ENCODE data around the gene PBOV1. TPM values are rescaled to one million over a fixed set of nuclear protein-coding genes. Genes with fewer than 3 reads are reported as not detected.
A peak's percentile ranks its signal among the peaks of the same experiment; 100 is the strongest.

Gene PBOV1
- total and polyA plus RNA-seq, 4 donors = 0.04 TPM; not detected in 3

- no peaks in the 10 kb centered on the region for H3K27me3 ChIP-seq (ENCODE audit: control insufficient read depth in 3 of 3, insufficient read depth in 3 of 3, low read length in 2 of 3)
- no peak for ATAC-seq (ENCODE audit: insufficient read depth, low FRiP score)
- DNase-seq = no peak
- TF ChIP-seq CTCF (IDR thresholded peaks at IDR 0.05; ENCODE audit: control extremely low read depth, extremely low read depth) = no peak
- peaks cover 0 to 7% (median 0%) of the 10 kb centered on the region in 5 donors for H3K4me1 ChIP-seq (ENCODE audit: control insufficient read depth in 5 of 5, insufficient read depth in 5 of 5, low read length in 5 of 5)
- peak overlapping the region in 1 of 2 donors; percentile 33 for H3K27ac ChIP-seq (ENCODE audit: low read depth in 1 of 2, low read length in 1 of 2)
- H3K9ac ChIP-seq (ENCODE audit: insufficient read depth in 1 of 2, low read length in 2 of 2) = no peak overlapping the region
- whole genome bisulfite sequencing, 2 donors = 92 to 93% methylated on average over 1 of the region's 1 CpG
- no peaks in the 10 kb centered on the region for H3K9me3 ChIP-seq (ENCODE audit: control insufficient read depth in 4 of 4, insufficient read depth in 3 of 4, low read length in 3 of 4)
- peaks cover 0 to 5% (median 0%) of the 10 kb centered on the region in 4 donors for H3K36me3 ChIP-seq (ENCODE audit: control insufficient read depth in 4 of 4, insufficient read depth in 4 of 4, low read length in 4 of 4)
- no peak overlapping the region for H3K4me3 ChIP-seq
These were observed 39.3 kb upstream of the PBOV1 start for GRCh38 chr6:138257638-138258040.

- no peak for DNase-seq
- 95 to 96% methylated on average over 20 of the region's 20 CpGs for WGBS, 2 donors
- H3K4me1 ChIP-seq (ENCODE audit: control insufficient read depth in 5 of 5, insufficient read depth in 5 of 5, low read length in 5 of 5) = peaks cover 0 to 7% (median 0%) of the 10 kb centered on the region in 5 donors
- peaks cover 0 to 5% (median 0%) of the 10 kb centered on the region in 4 donors for H3K36me3 ChIP-seq (ENCODE audit: control insufficient read depth in 4 of 4, insufficient read depth in 4 of 4, low read length in 4 of 4)
- no peaks in the 10 kb centered on the region for H3K27me3 ChIP-seq (ENCODE audit: control insufficient read depth in 3 of 3, insufficient read depth in 3 of 3, low read length in 2 of 3)
- ATAC-seq (ENCODE audit: insufficient read depth, low FRiP score) = no peak
- no peak for TF ChIP-seq CTCF (IDR thresholded peaks at IDR 0.05; ENCODE audit: control extremely low read depth, extremely low read depth)
- no peak overlapping the region for H3K4me3 ChIP-seq
- no peak overlapping the region for H3K9ac ChIP-seq (ENCODE audit: insufficient read depth in 1 of 2, low read length in 2 of 2)
- no peaks in the 10 kb centered on the region for H3K9me3 ChIP-seq (ENCODE audit: control insufficient read depth in 4 of 4, insufficient read depth in 3 of 4, low read length in 3 of 4)
- H3K27ac ChIP-seq (ENCODE audit: low read depth in 1 of 2, low read length in 1 of 2) = no peak overlapping the region
These were observed 37.2 kb upstream of the PBOV1 start for GRCh38 chr6:138255443-138255842.

- WGBS, 2 donors = 97 to 98% methylated on average over 11 of the region's 11 CpGs
These were observed 35.4 kb upstream of the PBOV1 start for GRCh38 chr6:138253731-138254130.

More at GRCh38 chr6:138253731-138254130, 35.4 kb upstream of the PBOV1 start:
- Histone ChIP-seq H3K4me1 (ENCODE audit: control insufficient read depth in 5 of 5, insufficient read depth in 5 of 5, low read length in 5 of 5) (peaks cover 0 to under 1% (median 0%) of the 10 kb centered on the region in 5 donors), H3K9me3 (ENCODE audit: control insufficient read depth in 4 of 4, insufficient read depth in 3 of 4, low read length in 3 of 4) (no peaks in the 10 kb centered on the region), H3K4me3 (no peak overlapping the region), H3K27ac (ENCODE audit: low read depth in 1 of 2, low read length in 1 of 2) (no peak overlapping the region), H3K27me3 (ENCODE audit: control insufficient read depth in 3 of 3, insufficient read depth in 3 of 3, low read length in 2 of 3) (no peaks in the 10 kb centered on the region), H3K36me3 (ENCODE audit: control insufficient read depth in 4 of 4, insufficient read depth in 4 of 4, low read length in 4 of 4) (peaks cover 0 to 5% (median 0%) of the 10 kb centered on the region in 4 donors), H3K9ac (ENCODE audit: insufficient read depth in 1 of 2, low read length in 2 of 2) (no peak overlapping the region)
- DNase-seq (no peak), ATAC-seq (ENCODE audit: insufficient read depth, low FRiP score) (no peak)
- no peak for TF ChIP-seq CTCF (IDR thresholded peaks at IDR 0.05; ENCODE audit: control extremely low read depth, extremely low read depth)

Measured in lung (tissue), 12 donors.